DMS 273 treated with DMSO at 0.1 percent for 48 hours (cell line): ENCODE results near the gene RBBP4.
A peak's percentile ranks its signal among the peaks of the same experiment; 100 is the strongest.
"Not testable (repeated sequence)": the region's sequence is repeated elsewhere in the genome, so short reads cannot be mapped to it uniquely, and the experiment has no call there.

Experiments used
- DNase-seq: peaks from one replicate; lab custom pipeline; 2025; lab: John Stamatoyannopoulos, UW

Gene RBBP4

DNA sequence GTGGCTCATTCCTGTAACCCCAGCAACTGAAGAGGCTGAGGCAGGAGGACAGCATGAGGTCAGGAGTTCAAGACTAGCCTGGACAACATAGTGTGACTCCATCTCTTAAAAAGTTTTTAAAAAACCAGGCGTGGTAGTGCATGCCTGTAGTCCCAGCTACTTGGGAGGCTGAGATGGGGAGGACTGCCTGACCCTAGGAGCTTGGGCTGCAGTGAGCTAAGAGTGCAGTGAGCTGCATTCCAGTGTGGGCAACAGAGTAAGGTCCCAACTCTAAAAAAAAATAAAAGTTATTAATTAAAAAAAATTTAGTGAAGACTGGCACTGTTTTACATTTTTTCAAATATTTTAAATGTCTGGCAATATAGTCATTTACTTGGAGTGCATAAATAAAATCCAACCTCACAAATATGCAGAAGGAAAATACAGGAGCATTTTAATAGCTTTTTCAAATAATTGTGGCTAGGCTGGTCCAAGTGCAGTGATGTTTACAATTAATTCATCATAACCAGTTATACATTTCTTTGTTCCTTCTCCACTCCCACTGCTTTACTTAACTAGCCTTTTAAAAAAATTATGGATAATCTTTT lies 11.4 kb upstream of the RBBP4 start:
- no peak for DNase-seq

DNA sequence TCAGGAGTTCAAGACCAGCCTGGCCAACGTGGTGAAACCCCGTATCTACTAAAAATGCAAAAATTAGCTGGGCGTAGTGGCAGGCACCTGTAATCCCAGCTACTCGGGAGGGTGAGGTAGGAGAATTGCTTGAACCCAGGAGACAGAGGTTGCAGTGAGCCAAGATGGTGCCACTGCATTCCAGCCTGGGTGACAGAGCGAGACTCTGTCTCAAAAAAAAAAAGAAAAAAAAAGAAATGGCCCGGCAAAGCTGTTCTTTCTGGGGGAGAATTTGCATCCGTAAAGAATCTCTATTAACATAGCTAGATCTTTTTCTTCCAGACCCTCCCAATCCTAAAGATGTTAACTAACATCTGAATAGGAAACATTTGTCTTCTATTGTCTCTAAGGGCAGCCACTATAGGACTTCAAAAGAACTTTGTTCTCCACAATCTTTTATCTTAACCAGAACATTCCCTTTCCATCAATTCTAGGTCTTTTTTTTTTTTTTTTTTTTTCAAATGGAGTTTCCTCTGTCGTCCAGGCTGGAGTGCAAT lies 8.6 kb upstream of the RBBP4 start:
- not testable (repeated sequence) for DNase-seq

DNA sequence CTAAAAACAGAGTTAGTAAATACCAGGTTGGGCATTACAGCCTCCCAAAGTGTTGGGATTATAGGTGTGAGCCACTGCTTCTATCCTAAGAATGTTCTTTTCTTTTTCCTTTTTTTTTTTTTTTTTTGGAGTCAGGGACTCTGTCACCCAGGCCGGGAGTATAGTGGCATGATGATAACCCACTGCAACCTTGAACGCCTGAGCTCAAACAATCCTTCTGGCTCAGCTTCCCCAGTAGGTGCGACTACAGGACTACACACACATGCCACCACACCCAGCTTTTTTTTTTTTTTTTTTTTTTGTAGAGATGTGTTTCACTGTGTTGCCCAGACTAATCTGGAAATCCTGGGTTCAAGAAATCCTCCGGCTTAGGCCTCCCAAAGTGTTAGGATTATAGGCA lies 6.6 kb upstream of the RBBP4 start:
- no peak for DNase-seq

DNA sequence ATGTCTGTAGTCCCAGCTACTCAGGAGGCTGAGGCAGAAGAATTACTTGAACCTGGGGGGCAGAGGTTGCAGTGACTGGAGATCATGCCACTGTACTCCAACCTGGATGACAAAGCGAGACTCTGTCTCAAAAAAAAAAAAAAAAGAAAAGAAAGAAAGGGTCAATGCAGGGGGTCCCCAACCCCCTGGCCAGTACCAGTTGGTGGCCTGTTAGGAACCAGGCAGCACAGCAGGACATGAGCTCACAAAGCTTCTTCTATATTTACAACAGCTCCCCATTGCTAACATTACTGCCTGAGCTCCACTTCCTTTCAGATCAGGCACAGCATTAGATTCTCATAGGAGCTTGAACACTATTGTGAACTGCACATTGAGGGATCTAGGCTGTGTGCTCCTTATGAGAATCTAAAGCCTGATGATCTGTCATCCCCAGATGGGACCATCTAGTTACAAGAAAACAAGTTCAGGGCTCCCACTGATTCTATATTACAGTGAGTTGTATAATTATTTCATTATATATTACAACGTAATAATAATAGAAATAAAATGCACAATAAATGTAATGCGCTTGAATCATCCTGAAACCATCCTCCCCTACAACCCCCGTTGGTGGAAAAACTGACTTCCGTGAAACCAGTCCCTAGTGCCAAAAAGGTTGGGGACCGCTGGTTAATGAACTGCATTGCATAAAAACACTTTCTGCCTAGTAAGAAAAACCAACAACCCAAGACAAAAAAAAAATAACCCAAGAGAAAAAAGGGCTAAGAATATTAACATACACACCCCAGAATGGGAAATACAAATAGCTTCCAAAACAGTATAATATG lies 3.5 kb upstream of the RBBP4 start:
- DNase-seq = no peak

DNA sequence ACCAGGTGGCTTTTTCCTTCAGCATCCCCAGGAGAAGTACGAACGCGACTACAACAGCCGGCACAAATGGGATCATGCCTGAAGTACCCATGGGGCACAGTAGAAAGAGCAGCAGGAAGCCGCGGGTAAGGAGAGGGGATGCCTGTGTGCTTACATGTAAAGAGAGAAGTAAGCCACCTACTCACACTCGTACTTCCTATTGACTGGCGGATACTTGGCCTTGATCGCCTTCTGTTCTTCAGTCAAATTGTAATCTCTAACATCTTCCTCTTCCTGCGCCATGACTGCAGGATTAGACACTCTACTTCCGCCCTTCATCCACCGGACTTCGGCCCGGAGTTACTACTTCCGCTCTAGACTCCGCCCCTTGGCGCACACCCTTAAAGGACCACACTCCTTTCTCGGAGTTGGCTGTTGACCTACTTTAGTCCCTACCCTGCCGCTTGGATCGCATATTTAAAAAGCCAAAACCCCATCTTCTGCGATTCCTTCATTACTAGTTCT lies 708 bp upstream of the RBBP4 start, which contains the start of gene ZBTB8OS:
Gene ZBTB8OS, minus strand, starts transcription at position 303 of the 504 bp plus-strand sequence. Its CDS starts 21 bp downstream, at position 282.
- peak; percentile 95 for DNase-seq

DNA sequence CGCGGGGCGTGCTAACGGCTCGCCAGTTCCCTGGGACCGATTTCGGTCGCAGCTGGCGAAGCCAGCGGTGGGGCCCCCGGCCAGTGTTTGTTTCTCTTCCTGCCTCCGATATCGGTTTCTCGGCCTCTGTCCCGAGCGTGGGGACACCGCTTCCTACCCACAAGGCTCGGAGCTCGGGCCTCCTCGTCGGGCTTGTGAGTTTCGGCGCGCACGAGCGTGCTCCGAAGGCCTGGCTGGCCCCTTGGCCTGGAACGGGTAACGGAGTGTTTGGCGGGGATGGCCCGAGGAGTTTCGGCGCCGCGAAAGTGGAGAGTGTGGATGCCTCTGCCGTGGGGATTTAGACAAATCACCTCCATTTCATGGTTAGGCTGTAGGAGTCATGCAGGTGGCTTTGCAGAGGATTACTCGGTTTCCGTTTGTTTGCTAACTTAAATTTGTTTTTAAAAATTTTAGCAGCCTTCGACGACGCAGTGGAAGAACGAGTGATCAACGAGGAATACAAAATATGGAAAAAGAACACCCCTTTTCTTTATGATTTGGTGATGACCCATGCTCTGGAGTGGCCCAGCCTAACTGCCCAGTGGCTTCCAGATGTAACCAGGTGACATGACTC lies 559 bp downstream of the RBBP4 start:
- no peak for DNase-seq

DNA sequence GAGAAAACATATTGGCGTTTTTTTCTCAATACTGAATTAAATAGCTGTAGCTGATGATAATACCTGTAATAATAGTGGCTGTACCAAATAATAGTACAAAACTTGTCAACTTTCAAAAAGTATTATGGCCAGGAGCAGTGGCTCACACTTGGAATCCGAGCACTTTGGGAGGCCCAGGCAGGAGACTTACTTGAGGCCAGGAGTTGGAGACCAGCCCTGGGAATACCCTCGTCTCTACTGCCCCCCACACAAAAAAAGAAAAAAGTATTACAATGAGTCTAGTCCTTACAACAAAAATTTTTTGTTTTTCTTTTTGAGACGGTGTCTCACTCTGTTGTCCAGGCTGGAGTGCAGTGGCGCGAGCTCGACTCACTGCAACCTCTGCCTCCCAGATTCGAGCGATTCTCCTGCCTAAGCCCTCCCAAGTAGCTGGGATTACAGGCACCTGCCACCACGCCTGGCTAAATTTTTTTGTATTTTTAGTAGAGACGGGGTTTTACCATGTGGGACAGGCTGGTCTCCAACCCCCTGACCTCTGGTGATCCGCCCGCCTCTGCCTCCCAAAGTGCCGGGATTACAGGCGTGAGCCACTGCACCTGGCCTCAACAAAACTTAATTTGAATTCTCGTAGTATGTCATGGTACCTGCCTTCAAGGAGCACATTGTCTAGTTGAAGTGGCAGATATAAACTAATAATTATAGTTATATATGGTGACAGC lies 1.4 kb downstream of the RBBP4 start:
- DNase-seq = no peak

DNA sequence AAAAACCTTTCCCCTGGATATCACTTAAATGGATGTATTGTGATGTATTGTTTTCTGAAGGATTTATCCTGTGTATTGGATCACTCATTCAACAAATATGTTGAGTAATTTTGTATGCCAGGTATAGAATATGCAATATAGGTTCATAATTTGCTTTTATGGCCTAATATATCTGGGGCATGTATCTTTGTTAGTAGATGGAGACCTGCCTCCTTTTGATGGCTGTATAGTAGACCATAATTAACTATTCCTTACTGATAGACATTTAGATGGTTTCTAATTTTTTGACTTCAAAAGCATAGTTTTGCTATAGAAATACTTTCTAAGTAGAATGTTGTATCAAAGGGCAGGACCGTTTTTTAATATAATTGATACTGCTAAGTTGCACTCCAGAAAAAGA lies 8.6 kb downstream of the RBBP4 start:
- no peak for DNase-seq

DNA sequence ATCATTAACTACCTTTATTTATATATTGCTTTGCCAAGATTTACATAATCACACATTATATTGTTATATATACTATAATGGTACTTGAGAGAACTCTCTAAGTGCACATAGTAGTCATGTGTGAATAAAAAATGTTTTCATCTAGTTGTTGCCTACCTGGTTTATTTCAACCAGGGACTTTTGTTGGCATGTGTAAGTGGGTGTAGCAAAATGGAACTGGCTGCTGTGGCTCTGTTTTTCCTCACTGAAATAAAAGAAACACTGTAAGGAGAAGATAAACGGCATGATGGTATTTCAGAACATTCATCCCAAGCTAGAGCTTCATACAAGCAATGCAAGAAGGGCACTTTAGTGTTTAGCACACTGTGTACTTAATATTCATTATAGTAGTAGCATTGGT lies 14.9 kb downstream of the RBBP4 start:
- no peak for DNase-seq

DNA sequence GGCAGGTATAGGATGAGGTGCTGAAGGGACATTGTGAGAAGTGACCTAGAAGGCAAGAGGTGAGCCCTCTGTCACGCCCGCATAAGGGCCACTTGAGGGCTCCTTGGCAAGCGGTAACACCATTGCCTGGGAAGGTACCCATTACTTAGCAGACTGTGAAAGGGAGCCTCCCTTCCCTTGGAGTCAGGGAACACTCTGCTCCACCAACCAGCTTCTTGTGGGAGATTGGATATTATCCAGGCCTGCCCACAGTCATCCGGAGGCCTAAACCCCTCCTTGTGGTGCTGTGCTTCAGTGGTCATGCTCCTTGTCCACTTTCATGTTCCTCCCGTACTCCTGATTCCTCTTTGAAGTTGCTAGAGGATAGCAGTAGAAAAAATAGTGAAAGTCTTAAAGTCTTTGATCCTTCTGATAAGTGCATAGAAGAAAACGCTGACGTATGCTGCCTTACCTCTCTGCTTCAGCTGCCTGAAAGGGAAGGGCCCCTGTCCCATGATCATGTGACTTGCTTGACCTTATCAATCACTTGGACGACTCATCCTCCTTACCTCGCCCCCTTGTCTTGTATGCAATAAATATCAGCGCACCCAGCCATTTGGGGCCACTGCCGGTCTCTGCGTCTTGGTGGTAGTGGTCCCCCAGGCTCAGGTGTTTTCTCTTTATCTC lies 16.0 kb downstream of the RBBP4 start:
- DNase-seq = no peak

DNA sequence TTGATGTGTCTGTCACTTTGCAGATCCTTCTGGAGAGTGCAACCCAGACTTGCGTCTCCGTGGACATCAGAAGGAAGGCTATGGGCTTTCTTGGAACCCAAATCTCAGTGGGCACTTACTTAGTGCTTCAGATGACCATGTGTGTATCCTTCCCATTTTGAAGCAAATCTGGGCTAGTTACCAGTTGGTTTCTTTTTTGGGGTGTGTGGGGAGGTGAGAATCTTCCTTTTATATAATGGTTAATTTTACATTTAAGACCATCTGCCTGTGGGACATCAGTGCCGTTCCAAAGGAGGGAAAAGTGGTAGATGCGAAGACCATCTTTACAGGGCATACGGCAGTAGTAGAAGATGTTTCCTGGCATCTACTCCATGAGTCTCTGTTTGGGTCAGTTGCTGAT lies 17.7 kb downstream of the RBBP4 start:
- not testable (repeated sequence) for DNase-seq

DNA sequence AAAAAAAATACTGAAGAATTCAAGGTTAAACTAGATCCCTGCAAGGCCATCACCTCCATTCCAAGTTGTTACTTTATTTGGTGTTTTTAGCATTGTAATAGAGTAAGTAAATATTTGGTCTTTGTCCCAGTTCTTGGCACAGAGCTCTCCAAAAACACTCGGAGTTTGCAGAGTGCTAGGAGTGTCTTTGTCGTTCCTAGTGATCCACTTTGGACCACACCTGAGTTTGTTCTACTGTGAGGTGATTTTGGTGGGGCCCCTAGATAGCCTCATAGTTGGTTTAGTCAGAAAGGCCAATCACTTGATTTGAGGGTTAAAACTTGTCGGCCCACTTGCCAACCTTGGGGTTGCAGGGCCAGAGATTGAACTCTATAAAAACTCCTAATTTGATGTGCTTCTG lies 25.9 kb downstream of the RBBP4 start:
- DNase-seq = no peak

DNA sequence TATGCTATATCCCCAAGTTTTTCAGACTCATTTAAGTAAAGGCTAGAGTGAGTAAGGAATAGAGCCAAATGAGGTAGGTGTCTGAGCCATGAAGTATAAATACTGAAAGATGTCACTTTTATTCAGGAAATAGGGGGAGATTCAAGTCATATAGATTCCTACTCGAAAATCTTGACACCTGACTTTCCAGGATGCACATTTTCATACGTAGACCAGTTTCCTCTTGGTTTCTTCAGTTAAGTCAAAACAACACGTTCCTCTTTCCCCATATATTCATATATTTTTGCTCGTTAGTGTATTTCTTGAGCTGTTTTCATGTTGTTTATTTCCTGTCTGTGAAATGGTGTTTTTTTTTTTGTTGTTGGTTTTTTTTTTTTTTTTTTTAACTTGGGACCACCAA lies 29.0 kb downstream of the RBBP4 start:
- DNase-seq = not testable (repeated sequence)

DNA sequence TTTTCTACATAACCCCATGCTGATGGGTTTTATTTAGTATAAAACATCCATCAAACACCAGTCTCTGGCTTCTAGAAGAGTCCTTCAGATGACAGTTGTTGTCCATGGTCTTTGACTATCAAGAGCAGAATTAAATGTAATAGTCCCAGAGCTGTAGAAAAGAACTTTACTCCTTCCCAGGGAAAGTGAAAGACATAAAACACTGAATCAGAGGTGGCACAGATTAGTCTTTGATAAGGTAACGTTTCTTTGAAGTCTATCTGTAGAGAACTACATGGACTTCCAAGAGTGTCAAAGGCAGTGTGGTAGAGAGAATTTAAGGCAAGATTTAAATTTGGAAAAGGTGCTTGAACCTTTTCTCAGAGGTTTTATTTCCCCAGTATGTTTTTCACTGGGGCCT lies 29.6 kb downstream of the RBBP4 start:
- DNase-seq = no peak

DNA sequence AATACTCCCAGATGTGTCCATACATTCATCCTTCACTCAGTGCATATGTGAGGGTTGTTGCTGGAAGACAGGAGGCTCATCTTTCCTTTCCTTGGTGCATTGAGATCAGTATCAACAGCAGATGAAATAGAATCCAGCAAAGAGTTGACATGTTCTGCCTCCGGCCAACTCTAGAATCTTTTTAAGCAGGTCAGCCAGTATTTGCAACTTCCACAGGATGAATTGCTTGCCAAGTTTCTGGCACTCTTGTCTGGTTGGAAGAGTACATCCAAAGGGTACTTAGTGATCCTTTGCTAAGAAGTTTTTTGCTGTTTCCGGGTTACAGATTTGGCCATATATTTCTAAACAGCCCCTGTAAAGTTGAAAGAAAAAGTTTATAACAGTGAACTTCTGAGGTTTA lies 30.5 kb downstream of the RBBP4 start:
- DNase-seq = no peak

DNA sequence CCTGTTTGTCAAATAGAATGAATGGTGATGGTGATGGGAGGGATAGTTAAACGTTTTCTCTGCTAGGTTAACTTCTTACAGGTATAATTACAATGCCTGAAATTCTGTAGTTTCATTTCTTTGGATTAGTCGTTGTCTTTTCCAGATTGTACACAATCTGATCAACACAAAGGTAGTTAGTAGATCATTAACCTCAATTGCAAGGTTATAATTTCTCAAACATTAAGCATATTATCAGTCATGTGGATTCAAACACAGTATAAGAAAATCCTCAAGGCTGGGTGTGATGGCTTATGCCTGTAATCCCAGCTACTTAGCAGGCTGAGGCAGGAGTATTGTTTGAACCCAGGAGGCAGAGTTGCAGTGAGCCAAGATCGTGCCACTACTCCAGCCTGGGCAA lies 31.0 kb downstream of the RBBP4 start:
- no peak for DNase-seq

DNA sequence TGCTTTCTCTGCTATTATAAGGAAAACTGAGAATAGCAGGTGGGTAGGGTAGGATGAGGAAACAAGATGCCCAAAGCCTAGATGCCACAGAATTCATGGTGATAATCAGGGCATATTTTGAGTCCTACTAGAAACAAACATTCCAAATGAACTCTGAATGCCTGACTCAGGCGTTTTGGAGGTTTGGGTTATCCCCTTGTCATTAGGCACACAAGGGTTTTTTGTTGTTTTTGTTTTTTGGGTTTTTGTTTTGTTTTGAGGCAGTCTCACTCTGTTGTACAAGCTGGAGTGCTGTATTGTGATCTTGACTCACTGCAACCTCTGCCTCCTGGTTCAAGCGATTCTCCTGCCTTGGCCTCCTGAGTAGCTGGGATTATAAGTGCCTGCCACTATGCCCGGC lies 32.4 kb downstream of the RBBP4 start:
- DNase-seq = no peak

DNA sequence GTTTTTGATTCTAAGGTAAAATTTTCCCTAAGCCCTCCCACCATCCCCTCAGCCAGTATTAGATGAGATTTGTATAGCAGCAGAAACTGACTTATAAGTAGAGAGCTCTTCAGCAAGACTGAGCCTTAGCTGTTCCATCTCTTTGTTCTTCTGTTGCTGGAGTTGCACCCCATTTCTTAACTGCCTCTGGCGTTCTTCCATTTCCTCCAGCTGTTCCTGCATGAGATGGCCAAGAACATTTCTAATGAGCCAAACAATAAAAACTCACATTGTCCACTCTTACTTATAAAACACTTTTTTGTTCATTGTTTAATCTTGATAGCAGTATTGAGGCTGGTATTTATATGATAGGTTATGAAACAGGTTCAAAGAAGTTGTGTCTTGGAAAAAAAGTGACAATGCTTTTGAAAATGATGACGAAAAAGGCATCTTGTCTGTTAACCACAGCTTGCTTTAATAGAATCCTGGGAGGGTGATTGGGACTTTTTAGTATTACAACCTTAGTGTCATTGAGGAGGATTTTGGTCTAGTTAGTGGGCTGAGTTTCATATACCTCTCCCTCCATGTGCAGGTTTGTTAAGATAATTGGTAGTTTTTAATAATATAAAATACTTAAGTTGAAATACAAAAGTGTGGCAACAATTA lies 33.3 kb downstream of the RBBP4 start:
- no peak for DNase-seq

DNA sequence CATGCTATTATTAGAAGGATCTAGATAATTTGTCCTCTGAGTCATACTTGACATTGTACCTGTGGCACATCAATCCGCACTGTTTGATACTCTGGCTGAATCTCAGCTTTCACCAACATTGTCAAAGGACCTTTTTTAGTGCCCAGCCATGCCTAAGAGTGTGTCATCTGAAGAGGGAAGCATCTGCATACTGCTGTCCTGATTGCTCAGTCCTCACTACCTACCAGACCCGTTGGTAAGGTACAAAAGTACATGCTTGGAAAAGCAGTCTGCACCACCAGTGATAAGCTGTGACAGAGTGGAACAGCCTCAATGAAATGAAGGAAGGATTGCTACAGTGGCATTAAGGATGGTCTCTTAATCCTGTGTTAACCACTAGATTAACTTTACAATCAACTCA lies 34.5 kb downstream of the RBBP4 start:
- DNase-seq = no peak

DNA sequence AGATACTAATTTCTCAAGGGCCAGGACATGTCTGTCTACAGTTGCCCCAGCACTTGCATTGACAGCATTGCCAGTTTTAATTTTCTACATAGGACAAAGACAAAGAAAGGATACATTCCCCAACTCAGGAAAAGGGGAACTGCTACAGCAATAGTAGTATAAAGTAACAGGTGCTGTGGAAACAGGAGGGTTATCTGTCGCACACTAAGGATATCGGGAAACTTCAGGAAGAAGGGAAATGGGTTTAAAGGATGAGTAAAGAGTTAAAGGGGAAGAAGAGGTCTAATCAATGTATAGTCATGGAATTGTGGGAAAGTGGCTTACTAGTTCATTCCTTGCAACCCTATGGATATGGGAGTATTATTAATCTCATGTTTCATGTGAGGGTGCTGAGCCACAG lies 35.4 kb downstream of the RBBP4 start:
- DNase-seq = no peak
